ENCODE measurements around the gene IL17RA. TPM values are rescaled to one million over a fixed set of nuclear protein-coding genes. Genes with fewer than 3 reads are reported as not detected.
A peak's percentile ranks its signal among the peaks of the same experiment; 100 is the strongest.

The IL17RA gene
- total RNA-seq, 2 experiments from 2014 or later, result 13.3 to 16.6 TPM

GRCh38 chr22:17108256-17109112 lies 23.7 kb downstream of the IL17RA start:
- H3K4me3 Mint-ChIP-seq, result no peak overlapping the region
- peaks cover 11% of the 10 kb centered on the region for H3K36me3 Mint-ChIP-seq
- DNase-seq, result no peak
- H3K4me1 Mint-ChIP-seq, result peaks cover 44% of the 10 kb centered on the region
- H3K27ac Mint-ChIP-seq, result no peak overlapping the region
- H3K9me3 Mint-ChIP-seq, result no peaks in the 10 kb centered on the region
- H3K27me3 Mint-ChIP-seq, result no peaks in the 10 kb centered on the region

GRCh38 chr22:17109113-17109865 lies 24.5 kb downstream of the IL17RA start:
- Mint-ChIP-seq H3K4me1 (peaks cover 43% of the 10 kb centered on the region), H3K27ac (no peak overlapping the region), H3K9me3 (no peaks in the 10 kb centered on the region), H3K27me3 (no peaks in the 10 kb centered on the region), H3K36me3 (peaks cover 11% of the 10 kb centered on the region), H3K4me3 (no peak overlapping the region)
- DNase-seq, result no peak

GRCh38 chr22:17109976-17110375 lies 25.2 kb downstream of the IL17RA start:
- no peak for DNase-seq
- no peaks in the 10 kb centered on the region for H3K9me3 Mint-ChIP-seq
- H3K27ac Mint-ChIP-seq, result no peak overlapping the region
- no peaks in the 10 kb centered on the region for H3K27me3 Mint-ChIP-seq
- no peak overlapping the region for H3K4me3 Mint-ChIP-seq
- H3K36me3 Mint-ChIP-seq, result peaks cover 10% of the 10 kb centered on the region
- H3K4me1 Mint-ChIP-seq, result peaks cover 44% of the 10 kb centered on the region

- H3K36me3 Mint-ChIP-seq, result peaks cover 4% of the 10 kb centered on the region
- no peak for DNase-seq
- peaks cover 46% of the 10 kb centered on the region for H3K4me1 Mint-ChIP-seq
- H3K27me3 Mint-ChIP-seq, result no peaks in the 10 kb centered on the region
- H3K4me3 Mint-ChIP-seq, result no peak overlapping the region
- H3K9me3 Mint-ChIP-seq, result no peaks in the 10 kb centered on the region
- peak overlapping the region; percentile 46 for H3K27ac Mint-ChIP-seq
Observed at GRCh38 chr22:17110791-17111550, 26.2 kb downstream of the IL17RA start.

- DNase-seq, result no peak
- Mint-ChIP-seq H3K9me3 (no peaks in the 10 kb centered on the region), H3K4me3 (no peak overlapping the region), H3K36me3 (peaks cover 4% of the 10 kb centered on the region), H3K27ac (no peak overlapping the region), H3K27me3 (no peaks in the 10 kb centered on the region), H3K4me1 (peaks cover 46% of the 10 kb centered on the region)
Observed at GRCh38 chr22:17112491-17113042, 27.8 kb downstream of the IL17RA start.

- Mint-ChIP-seq H3K9me3 (no peaks in the 10 kb centered on the region), H3K27ac (no peak overlapping the region), H3K36me3 (peaks cover 4% of the 10 kb centered on the region), H3K27me3 (peaks cover 2% of the 10 kb centered on the region), H3K4me1 (peaks cover 54% of the 10 kb centered on the region), H3K4me3 (no peak overlapping the region)
- DNase-seq, result no peak
Observed at GRCh38 chr22:17113600-17113999, 28.8 kb downstream of the IL17RA start.

DNA sequence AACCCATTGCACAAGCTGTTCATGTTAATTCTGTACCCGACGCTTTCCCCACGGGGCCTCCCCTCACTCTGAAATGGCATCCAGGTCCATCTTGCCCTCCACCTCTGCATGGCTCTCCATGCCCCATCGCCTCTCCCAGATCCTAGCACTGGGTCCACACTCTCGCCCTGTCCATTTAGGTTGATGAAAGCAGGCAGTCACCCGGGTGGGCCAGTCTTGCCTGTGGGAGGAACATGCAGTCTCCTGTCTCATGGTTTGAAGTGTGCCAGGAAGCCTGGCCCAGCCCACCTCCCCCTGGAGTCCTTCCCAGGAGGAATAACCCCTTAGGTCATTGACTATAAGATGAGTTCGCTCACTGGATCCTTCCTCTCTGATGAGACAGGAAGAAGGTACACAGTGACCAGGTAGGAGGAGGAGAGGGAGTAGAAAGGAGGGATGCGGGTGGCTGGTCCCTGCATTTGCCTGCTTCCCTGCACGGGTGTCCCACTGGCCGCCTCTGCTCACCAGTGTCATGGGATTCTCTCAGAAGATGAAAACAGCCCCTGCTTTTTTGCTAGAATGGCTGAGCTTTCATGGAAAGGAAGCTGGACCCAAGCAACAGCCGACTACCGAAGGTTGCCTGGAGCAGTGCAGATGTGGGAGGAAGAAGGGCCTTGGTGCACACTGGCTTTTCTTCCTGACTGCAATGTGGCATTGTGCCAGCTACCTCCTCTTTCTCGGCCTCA lies 29.5 kb downstream of the IL17RA start:
- no peaks in the 10 kb centered on the region for H3K9me3 Mint-ChIP-seq
- H3K27me3 Mint-ChIP-seq, result peaks cover 8% of the 10 kb centered on the region
- DNase-seq, result no peak
- H3K27ac Mint-ChIP-seq, result no peak overlapping the region
- peaks cover 60% of the 10 kb centered on the region for H3K4me1 Mint-ChIP-seq
- no peak overlapping the region for H3K4me3 Mint-ChIP-seq
- peaks cover 3% of the 10 kb centered on the region for H3K36me3 Mint-ChIP-seq

DNA sequence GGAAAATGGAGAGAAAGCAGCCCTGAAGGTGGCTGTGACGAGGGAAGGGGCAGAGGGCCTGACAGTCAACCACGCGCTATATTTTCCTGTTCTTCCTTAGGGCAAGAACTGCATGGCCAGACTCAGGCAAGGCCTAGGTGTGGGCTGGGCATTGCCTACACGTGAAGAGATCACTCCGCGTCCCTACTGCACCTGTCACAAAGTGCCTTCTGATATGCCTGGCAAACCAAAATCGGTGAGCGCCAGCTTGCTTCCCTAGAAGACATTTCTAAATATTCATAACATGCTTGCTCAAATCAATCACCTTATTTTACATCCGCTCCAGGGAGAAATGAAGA lies 30.1 kb downstream of the IL17RA start:
- H3K27me3 Mint-ChIP-seq, result peaks cover 8% of the 10 kb centered on the region
- H3K36me3 Mint-ChIP-seq, result peaks cover under 1% of the 10 kb centered on the region
- no peak overlapping the region for H3K27ac Mint-ChIP-seq
- no peaks in the 10 kb centered on the region for H3K9me3 Mint-ChIP-seq
- H3K4me3 Mint-ChIP-seq, result no peak overlapping the region
- no peak for DNase-seq
- peaks cover 59% of the 10 kb centered on the region for H3K4me1 Mint-ChIP-seq

DNA sequence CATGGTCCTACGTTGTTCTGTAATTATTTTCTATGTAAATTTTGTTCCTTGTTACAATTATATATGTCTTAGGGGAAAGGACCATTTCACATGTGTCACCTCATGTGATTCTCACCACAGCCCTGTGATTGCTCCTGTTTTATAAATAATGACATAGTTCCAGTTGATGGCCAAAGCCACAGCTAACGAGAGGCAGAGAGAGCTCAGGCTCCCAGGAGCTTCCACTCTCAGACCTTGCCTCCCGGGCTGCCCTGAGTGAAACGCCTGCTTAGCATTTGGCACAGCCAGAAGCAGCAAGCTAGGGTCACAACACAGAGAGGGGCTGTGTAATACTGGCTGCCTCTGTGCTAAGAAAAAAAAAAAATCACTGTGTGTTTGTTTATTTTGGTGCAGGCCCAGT lies 30.4 kb downstream of the IL17RA start:
- Mint-ChIP-seq H3K9me3 (no peaks in the 10 kb centered on the region), H3K36me3 (no peaks in the 10 kb centered on the region), H3K4me3 (no peak overlapping the region), H3K4me1 (peaks cover 59% of the 10 kb centered on the region), H3K27ac (peak overlapping the region; percentile 85), H3K27me3 (peaks cover 8% of the 10 kb centered on the region)
- no peak for DNase-seq

DNA sequence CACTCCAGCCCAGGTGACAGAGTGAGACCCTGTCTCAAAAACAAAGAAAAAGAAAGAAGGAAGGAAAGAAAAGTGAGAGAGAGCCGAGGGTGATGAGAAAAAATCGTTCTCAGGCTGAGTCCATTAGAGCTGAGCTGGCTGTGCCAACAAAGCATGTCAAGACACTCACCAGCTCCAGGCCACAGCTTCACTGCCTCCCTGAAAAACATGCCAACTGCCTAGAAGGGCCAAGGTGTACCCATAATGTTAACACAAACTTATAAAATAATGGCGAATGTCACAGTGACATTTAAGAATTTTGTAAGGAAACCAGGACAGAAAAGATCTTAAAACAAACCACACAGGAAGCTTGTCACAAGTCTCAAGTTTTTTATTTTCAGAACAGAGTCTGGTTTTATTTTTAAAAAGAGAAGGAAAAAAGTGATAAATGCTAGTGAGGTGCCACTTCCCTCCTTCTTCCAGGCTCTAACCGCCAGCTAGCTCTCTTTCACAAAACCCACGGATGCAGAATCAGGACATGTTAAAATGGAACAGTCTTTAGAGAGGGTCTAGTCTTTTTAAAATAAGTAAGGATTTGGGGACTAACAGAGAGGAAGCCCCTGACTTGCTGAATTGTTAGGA lies 31.3 kb downstream of the IL17RA start:
- DNase-seq, result no peak
- Mint-ChIP-seq H3K9me3 (no peaks in the 10 kb centered on the region), H3K4me1 (peaks cover 59% of the 10 kb centered on the region), H3K4me3 (peak overlapping the region; percentile 57), H3K27ac (peak overlapping the region; percentile 85), H3K36me3 (no peaks in the 10 kb centered on the region), H3K27me3 (peaks cover 8% of the 10 kb centered on the region)

DNA sequence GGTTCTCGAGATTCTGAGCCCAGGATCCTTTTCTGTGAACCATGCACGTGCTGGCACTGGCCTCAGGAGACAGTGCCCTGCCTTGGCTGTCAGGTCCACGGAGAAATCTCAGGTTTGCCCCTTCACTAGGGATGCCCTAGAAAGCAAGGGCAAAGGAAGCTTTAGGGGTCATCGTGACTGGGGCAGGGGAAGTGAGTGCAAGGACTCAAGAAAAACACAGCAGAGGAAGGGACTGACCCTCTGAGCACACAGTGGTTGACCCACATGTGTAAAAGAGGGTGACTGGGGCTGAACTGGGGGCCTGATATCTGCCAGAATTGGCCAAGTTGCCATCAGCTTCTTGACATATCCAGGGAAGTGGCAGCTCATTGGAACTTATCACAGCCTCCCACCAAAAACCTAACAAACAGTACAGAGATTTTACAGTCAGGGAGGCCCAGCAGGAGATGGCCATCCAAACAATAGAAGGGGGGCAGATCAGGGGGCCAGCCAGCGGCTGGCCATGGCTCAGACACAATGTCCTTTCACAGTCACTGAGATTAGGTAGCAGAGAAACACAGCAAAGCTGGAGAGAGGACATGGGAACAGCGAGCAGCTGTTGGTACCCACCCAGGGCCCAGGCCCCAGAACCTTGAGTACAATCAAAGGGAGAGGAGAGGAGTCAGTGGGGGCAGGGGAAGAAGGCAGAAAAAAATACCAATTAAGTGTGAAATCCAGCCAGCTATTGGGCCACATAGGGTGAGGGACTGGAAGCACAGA lies 32.0 kb downstream of the IL17RA start:
- no peak overlapping the region for H3K4me3 Mint-ChIP-seq
- no peaks in the 10 kb centered on the region for H3K9me3 Mint-ChIP-seq
- H3K4me1 Mint-ChIP-seq, result peaks cover 54% of the 10 kb centered on the region
- H3K36me3 Mint-ChIP-seq, result no peaks in the 10 kb centered on the region
- DNase-seq, result no peak
- peaks cover 14% of the 10 kb centered on the region for H3K27me3 Mint-ChIP-seq
- peak overlapping the region; percentile 85 for H3K27ac Mint-ChIP-seq

DNA sequence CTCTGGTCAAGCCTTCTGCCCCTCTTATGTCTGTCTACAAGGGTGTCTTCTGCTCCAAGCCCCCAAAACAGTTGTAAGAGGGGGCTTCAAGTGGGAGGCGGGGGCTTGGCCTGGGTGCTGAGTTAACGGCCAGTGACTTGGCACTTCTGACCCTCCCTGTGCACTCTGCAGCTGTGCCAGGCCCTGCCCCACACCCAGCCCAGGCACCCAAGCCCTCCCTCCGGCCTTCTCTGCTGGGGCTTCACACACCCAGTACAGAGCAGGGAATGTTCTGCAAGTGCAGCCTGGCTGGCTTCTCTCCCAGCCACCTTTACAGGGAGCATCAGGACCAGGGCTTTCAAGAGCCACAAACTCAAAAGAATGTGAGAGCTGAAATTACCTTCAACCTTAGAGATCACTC lies 32.6 kb downstream of the IL17RA start:
- Mint-ChIP-seq H3K27me3 (peaks cover 20% of the 10 kb centered on the region), H3K9me3 (no peaks in the 10 kb centered on the region), H3K27ac (peak overlapping the region; percentile 67), H3K4me1 (peaks cover 51% of the 10 kb centered on the region), H3K4me3 (no peak overlapping the region), H3K36me3 (no peaks in the 10 kb centered on the region)
- no peak for DNase-seq

DNA sequence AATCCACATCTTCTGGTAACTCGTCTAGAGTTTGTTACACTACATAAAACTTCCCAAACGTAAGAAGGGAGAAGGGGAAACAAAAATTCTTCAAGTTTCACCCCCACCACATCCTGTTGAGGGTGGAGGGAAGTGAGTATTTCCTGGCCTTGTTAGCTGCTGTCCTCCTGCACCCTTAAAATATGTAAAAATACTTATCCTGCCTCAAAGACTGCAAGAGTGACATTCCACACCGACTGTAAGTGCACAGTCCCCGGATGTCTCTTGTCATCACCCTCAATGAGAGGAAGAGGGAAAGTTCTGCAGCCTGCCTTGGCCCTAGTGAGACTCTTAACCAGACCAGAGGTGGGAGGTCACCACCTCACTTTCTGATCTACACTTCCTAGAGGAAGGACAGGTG lies 33.1 kb downstream of the IL17RA start:
- H3K9me3 Mint-ChIP-seq, result no peaks in the 10 kb centered on the region
- peaks cover 25% of the 10 kb centered on the region for H3K27me3 Mint-ChIP-seq
- peaks cover 51% of the 10 kb centered on the region for H3K4me1 Mint-ChIP-seq
- no peak for DNase-seq
- H3K36me3 Mint-ChIP-seq, result no peaks in the 10 kb centered on the region
- H3K27ac Mint-ChIP-seq, result peak overlapping the region; percentile 67
- peak overlapping the region; percentile 24 for H3K4me3 Mint-ChIP-seq

Measured in activated naive CD8-positive, alpha-beta T cell treated with anti-CD3 and anti-CD28 coated beads for 36 hours (primary cell).